ENCODE results near the gene RFPL3. TPM values are rescaled to one million over a fixed set of nuclear protein-coding genes. Genes with fewer than 3 reads are reported as not detected.

The RFPL3 gene
- total and polyA plus RNA-seq, 2 experiments from 2014 or later = not detected

GRCh38 chr22:32328306-32329201 lies 29.1 kb upstream of the RFPL3 start:
- no peak for ATAC-seq
- H3K4me2 ChIP-seq = no peak overlapping the region
- Mint-ChIP-seq H3K9me3 (peaks cover 15% of the 10 kb centered on the region), H3K36me3 (ENCODE audit: low read depth) (peaks cover 17% of the 10 kb centered on the region), H3K4me3 (no peak overlapping the region), H3K27ac (no peak overlapping the region), H3K27me3 (ENCODE audit: insufficient read depth, low read depth, poor library complexity) (peaks cover 21% of the 10 kb centered on the region), H3K4me1 (peaks cover 20% of the 10 kb centered on the region)
- H3K27me3 ChIP-seq (ENCODE audit: insufficient read depth) = no peaks in the 10 kb centered on the region
- H4K20me1 ChIP-seq (replicated peaks; ENCODE audit: insufficient read depth) = no peaks in the 10 kb centered on the region
- H3K79me2 ChIP-seq (replicated peaks; ENCODE audit: insufficient read depth) = no peaks in the 10 kb centered on the region
- H3K4me1 ChIP-seq (ENCODE audit: insufficient read depth) = peaks cover 4% of the 10 kb centered on the region
- no peaks in the 10 kb centered on the region for H3F3A ChIP-seq (replicated peaks; ENCODE audit: low read depth)
- no peak for DNase-seq (ENCODE audit: low spot score)
- no peak overlapping the region for H3K27ac ChIP-seq (ENCODE audit: low read depth)
- H3K36me3 ChIP-seq (ENCODE audit: insufficient read depth) = no peaks in the 10 kb centered on the region
- H3K4me3 ChIP-seq = no peak overlapping the region
- H2AFZ ChIP-seq = no peak overlapping the region
- H3K9me2 ChIP-seq (ENCODE audit: insufficient read depth) = no peaks in the 10 kb centered on the region
- no peak for TF ChIP-seq EZH2phosphoT487 (IDR thresholded peaks at IDR 0.05; ENCODE audit: unreplicated experiment)
- no peak for TF ChIP-seq CTCF (conservative IDR thresholded peaks at IDR 0.05; ENCODE audit: low read depth in 2 of 2)
- TF ChIP-seq ZNF462 (CRISPR knock-in tag; IDR thresholded peaks at IDR 0.05) = no peak

Data from GM23338 (cell line).